GM23338 (cell line): ENCODE data around the gene C11orf71. TPM values are rescaled to one million over a fixed set of nuclear protein-coding genes. Genes with fewer than 3 reads are reported as not detected.

ENCODE experiments used
- ATAC-seq: fragments of 200-7000 bp; cut with Tn5 transposase; 3 replicates; pipeline ENCODE4 v1.9.1; 2020
- DNase-seq: peaks from one replicate; pipeline ENCODE4 v3.0.0-alpha.2; 2015; ENCODE audit warnings: low spot score
- H2AFZ ChIP-seq: fragments of 200-600 bp; sonication (generic); 2 replicates; pipeline ENCODE4 v1.8.0; 2016; ENCODE audit warnings: antibody characterized with exemption, mild to moderate bottlenecking, moderate library complexity
- H3F3A ChIP-seq: fragments of 200-600 bp; sonication (generic); replicated peaks from 2 replicates; pipeline ENCODE4 v1.8.0; 2017; ENCODE audit warnings: antibody characterized with exemption, mixed run types, low read depth
- H3K27ac ChIP-seq: fragments of 200-600 bp; sonication (generic); 2 replicates; pipeline ENCODE4 v1.6.1; 2016; ENCODE audit warnings: low read depth
- H3K27me3 ChIP-seq: fragments of 200-600 bp; sonication (generic); 2 replicates; pipeline ENCODE4 v1.8.0; 2016; ENCODE audit warnings: mild to moderate bottlenecking, mixed run types, moderate library complexity; ENCODE audit not compliant: insufficient read depth
- H3K36me3 ChIP-seq: fragments of 200-600 bp; sonication (generic); 2 replicates; pipeline ENCODE4 v1.8.0; 2016; ENCODE audit warnings: mild to moderate bottlenecking; ENCODE audit not compliant: insufficient read depth
- H3K4me1 ChIP-seq: fragments of 200-600 bp; sonication (generic); 2 replicates; pipeline ENCODE4 v1.8.0; 2016; ENCODE audit warnings: mild to moderate bottlenecking, moderate library complexity; ENCODE audit not compliant: insufficient read depth
- H3K4me2 ChIP-seq: fragments of 200-600 bp; sonication (generic); 2 replicates; pipeline ENCODE4 v1.7.1; 2017; ENCODE audit warnings: mixed run types
- H3K4me3 ChIP-seq: fragments of 200-600 bp; sonication (generic); 2 replicates; pipeline ENCODE4 v1.6.1; 2016; ENCODE audit warnings: mixed run types
- H3K79me2 ChIP-seq: fragments of 200-600 bp; sonication (generic); replicated peaks from 2 replicates; pipeline ENCODE4 v1.8.0; 2017; ENCODE audit warnings: mild to moderate bottlenecking; ENCODE audit not compliant: insufficient read depth
- H3K9me2 ChIP-seq: fragments of 200-600 bp; sonication (generic); 2 replicates; pipeline ENCODE4 v1.8.0; 2017; ENCODE audit not compliant: insufficient read depth
- H4K20me1 ChIP-seq: fragments of 200-600 bp; sonication (generic); replicated peaks from 2 replicates; pipeline ENCODE4 v1.8.0; 2017; ENCODE audit warnings: mild to moderate bottlenecking; ENCODE audit not compliant: insufficient read depth
- H3K27ac Mint-ChIP-seq: 2 replicates; pipeline ENCODE4 v1.8.0; 2020; ENCODE audit warnings: inconsistent platforms, mild to moderate bottlenecking, moderate library complexity, mixed read lengths
- H3K27me3 Mint-ChIP-seq: 3 replicates; pipeline ENCODE4 v1.8.0; 2022; ENCODE audit warnings: low read depth, mild to moderate bottlenecking, moderate library complexity, mixed read lengths, inconsistent platforms; ENCODE audit not compliant: insufficient read depth, poor library complexity
- H3K36me3 Mint-ChIP-seq: 3 replicates; pipeline ENCODE4 v1.8.0; 2021; ENCODE audit warnings: low read depth, mild to moderate bottlenecking, inconsistent platforms, moderate library complexity, mixed read lengths
- H3K4me1 Mint-ChIP-seq: 3 replicates; pipeline ENCODE4 v1.8.0; 2020; ENCODE audit warnings: mild to moderate bottlenecking, inconsistent platforms, mixed read lengths
- H3K4me3 Mint-ChIP-seq: 3 replicates; pipeline ENCODE4 v1.8.0; 2021; ENCODE audit warnings: moderate library complexity, mild to moderate bottlenecking, inconsistent platforms, mixed read lengths
- H3K9me3 Mint-ChIP-seq: 3 replicates; pipeline ENCODE4 v1.8.0; 2020; ENCODE audit warnings: moderate library complexity, mild to moderate bottlenecking, inconsistent platforms, mixed read lengths
- CREB1 ChIP-seq: fragments of 250-450 bp; sonication (Bioruptor Pico); IDR thresholded peaks from 2 replicates; pipeline ENCODE4 v1.5.0; 2020; ENCODE audit warnings: low read depth, mild to moderate bottlenecking, moderate library complexity
- JUNB ChIP-seq: IDR thresholded peaks from one replicate; pipeline ENCODE4 v1.6.1; 2016; ENCODE audit warnings: antibody characterized with exemption; ENCODE audit not compliant: unreplicated experiment
- POLR2AphosphoS5 ChIP-seq: IDR thresholded peaks from 2 replicates; pipeline ENCODE4 v1.6.1; 2016; ENCODE audit warnings: antibody characterized with exemption, low read depth
- polyA plus RNA-seq: library from polyadenylated mRNA; unstranded; fragments of >200 nt; fragmentation: Nextera tagmentation; extraction: Ambion mirVana; gene quantifications from 2 replicates; pipeline ENCODE4 v1.2.1, GENCODE V29; 2016
- total RNA-seq: library from RNA; depleted of rRNA; stranded (reverse); fragments of >200 nt; shearing (Covaris generic); gene quantifications from 2 replicates; pipeline ENCODE4 v1.2.3, GENCODE V29; 2014
- TF ChIP-seq, protein P1 (sequence below): fragments of 250-450 bp; sonication (Bioruptor Pico); IDR thresholded peaks from 2 replicates; pipeline ENCODE4 v1.5.0; 2020; ENCODE audit warnings: mild to moderate bottlenecking, moderate library complexity
- TF ChIP-seq, protein P2 (sequence below), 2 experiments: fragments of 200-600 bp in 1 of 2; sonication (generic) in 1 of 2; conservative IDR thresholded peaks; 2 replicates each; pipeline versions ENCODE4 v1.5.1 to v1.6.1; 2016 to 2017; ENCODE audit warnings: antibody characterized with exemption in 2 of 2, low read depth in 2 of 2, mild to moderate bottlenecking in 2 of 2, moderate library complexity in 1 of 2

The C11orf71 gene
- total and polyA plus RNA-seq, 2 experiments from 2014 or later, result 5.8 to 8.7 TPM

DNA sequence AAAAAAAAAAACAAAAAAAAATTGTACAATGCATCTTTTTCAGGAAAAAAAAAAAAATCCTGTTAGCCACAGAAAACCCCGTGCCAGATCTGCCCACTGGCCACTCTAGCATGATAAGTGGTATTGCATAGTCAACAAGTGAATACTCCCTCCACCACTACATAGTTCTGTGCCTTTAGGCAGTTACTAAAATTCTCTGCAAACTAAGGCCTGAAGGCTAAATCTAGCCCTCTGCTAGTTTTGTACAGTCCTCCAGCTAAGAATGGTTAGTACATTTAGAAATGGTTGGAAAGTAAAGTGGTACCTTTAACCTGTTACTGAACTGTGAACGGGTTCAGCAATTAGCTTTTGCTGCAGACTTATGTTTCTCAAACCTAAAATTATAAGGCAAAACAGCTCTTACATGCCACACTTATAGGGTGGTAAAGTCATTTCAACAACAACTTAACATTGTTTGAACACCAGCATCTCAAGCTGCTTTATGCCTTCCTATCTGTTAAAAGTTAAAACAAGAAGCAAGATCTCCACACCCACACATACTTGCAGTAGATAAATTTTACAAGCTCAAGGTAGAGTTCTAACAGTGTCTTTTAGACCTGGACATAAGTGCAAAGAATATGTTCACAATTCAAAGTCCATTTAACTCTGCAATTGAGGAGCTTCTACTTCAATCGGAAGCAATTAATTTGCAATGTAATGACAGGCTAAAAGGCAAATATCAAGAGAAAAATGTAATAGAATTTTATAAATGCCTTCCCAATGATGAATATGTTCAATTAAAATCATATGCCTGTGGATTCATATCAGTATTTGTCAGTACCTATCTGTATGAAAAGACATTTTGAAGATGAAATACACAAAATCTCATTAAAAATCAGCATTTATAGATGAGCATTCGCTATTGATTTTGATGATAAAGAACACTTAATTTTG is 7.3 kb downstream of the C11orf71 start:
- H3K4me2 ChIP-seq, result no peak overlapping the region
- no peak overlapping the region for H3K4me3 ChIP-seq
- H3K27me3 ChIP-seq, result no peaks in the 10 kb centered on the region
- Mint-ChIP-seq H3K27me3 (peaks cover 7% of the 10 kb centered on the region), H3K9me3 (no peaks in the 10 kb centered on the region), H3K4me3 (no peak overlapping the region), H3K4me1 (peaks cover 18% of the 10 kb centered on the region; the same call in 2 of the 3 replicates), H3K27ac (no peak overlapping the region), H3K36me3 (no peaks in the 10 kb centered on the region)
- no peak for DNase-seq
- H3F3A ChIP-seq, result no peaks in the 10 kb centered on the region
- H3K9me2 ChIP-seq, result no peaks in the 10 kb centered on the region
- TF ChIP-seq, protein P1, sequence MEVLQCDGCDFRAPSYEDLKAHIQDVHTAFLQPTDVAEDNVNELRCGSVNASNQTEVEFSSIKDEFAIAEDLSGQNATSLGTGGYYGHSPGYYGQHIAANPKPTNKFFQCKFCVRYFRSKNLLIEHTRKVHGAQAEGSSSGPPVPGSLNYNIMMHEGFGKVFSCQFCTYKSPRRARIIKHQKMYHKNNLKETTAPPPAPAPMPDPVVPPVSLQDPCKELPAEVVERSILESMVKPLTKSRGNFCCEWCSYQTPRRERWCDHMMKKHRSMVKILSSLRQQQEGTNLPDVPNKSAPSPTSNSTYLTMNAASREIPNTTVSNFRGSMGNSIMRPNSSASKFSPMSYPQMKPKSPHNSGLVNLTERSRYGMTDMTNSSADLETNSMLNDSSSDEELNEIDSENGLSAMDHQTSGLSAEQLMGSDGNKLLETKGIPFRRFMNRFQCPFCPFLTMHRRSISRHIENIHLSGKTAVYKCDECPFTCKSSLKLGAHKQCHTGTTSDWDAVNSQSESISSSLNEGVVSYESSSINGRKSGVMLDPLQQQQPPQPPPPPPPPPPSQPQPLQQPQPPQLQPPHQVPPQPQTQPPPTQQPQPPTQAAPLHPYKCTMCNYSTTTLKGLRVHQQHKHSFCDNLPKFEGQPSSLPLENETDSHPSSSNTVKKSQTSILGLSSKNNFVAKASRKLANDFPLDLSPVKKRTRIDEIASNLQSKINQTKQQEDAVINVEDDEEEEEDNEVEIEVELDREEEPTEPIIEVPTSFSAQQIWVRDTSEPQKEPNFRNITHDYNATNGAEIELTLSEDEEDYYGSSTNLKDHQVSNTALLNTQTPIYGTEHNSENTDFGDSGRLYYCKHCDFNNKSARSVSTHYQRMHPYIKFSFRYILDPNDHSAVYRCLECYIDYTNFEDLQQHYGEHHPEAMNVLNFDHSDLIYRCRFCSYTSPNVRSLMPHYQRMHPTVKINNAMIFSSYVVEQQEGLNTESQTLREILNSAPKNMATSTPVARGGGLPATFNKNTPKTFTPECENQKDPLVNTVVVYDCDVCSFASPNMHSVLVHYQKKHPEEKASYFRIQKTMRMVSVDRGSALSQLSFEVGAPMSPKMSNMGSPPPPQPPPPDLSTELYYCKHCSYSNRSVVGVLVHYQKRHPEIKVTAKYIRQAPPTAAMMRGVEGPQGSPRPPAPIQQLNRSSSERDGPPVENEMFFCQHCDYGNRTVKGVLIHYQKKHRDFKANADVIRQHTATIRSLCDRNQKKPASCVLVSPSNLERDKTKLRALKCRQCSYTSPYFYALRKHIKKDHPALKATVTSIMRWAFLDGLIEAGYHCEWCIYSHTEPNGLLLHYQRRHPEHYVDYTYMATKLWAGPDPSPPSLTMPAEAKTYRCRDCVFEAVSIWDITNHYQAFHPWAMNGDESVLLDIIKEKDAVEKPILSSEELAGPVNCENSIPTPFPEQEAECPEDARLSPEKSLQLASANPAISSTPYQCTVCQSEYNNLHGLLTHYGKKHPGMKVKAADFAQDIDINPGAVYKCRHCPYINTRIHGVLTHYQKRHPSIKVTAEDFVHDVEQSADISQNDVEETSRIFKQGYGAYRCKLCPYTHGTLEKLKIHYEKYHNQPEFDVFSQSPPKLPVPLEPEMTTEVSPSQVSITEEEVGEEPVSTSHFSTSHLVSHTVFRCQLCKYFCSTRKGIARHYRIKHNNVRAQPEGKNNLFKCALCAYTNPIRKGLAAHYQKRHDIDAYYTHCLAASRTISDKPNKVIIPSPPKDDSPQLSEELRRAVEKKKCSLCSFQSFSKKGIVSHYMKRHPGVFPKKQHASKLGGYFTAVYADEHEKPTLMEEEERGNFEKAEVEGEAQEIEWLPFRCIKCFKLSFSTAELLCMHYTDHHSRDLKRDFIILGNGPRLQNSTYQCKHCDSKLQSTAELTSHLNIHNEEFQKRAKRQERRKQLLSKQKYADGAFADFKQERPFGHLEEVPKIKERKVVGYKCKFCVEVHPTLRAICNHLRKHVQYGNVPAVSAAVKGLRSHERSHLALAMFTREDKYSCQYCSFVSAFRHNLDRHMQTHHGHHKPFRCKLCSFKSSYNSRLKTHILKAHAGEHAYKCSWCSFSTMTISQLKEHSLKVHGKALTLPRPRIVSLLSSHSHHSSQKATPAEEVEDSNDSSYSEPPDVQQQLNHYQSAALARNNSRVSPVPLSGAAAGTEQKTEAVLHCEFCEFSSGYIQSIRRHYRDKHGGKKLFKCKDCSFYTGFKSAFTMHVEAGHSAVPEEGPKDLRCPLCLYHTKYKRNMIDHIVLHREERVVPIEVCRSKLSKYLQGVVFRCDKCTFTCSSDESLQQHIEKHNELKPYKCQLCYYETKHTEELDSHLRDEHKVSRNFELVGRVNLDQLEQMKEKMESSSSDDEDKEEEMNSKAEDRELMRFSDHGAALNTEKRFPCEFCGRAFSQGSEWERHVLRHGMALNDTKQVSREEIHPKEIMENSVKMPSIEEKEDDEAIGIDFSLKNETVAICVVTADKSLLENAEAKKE (CRISPR knock-in tag), result no peak
- TF ChIP-seq POLR2AphosphoS5 (no peak), CREB1 (CRISPR knock-in tag) (no peak), JUNB (no peak)
- TF ChIP-seq, protein P2, sequence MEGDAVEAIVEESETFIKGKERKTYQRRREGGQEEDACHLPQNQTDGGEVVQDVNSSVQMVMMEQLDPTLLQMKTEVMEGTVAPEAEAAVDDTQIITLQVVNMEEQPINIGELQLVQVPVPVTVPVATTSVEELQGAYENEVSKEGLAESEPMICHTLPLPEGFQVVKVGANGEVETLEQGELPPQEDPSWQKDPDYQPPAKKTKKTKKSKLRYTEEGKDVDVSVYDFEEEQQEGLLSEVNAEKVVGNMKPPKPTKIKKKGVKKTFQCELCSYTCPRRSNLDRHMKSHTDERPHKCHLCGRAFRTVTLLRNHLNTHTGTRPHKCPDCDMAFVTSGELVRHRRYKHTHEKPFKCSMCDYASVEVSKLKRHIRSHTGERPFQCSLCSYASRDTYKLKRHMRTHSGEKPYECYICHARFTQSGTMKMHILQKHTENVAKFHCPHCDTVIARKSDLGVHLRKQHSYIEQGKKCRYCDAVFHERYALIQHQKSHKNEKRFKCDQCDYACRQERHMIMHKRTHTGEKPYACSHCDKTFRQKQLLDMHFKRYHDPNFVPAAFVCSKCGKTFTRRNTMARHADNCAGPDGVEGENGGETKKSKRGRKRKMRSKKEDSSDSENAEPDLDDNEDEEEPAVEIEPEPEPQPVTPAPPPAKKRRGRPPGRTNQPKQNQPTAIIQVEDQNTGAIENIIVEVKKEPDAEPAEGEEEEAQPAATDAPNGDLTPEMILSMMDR (conservative IDR thresholded peaks at IDR 0.05; ENCODE audit: low read depth in 2 of 2), result no peak
- H4K20me1 ChIP-seq, result no peaks in the 10 kb centered on the region
- H2AFZ ChIP-seq, result peak overlapping the region; percentile 15; the same call in 1 of the 2 replicates
- no peaks in the 10 kb centered on the region; the same call in 1 of the 2 replicates for H3K36me3 ChIP-seq
- ATAC-seq, result no peak
- H3K79me2 ChIP-seq, result no peaks in the 10 kb centered on the region
- no peak overlapping the region for H3K27ac ChIP-seq
- 0 out of 2 replicates have a peak, but pooled peaks cover 10% of the 10 kb centered on the region for H3K4me1 ChIP-seq
